Neutrophil (primary cell): Measurements from ENCODE around the gene STX8.

Source experiments
- H3K27ac ChIP-seq: fragments of 200-600 bp; sonication (generic); 2 replicates; pipeline ENCODE4 v1.5.1; 2016; ENCODE audit warnings: mild to moderate bottlenecking, moderate library complexity
- H3K27me3 ChIP-seq: fragments of 200-600 bp; sonication (generic); 2 replicates; pipeline ENCODE4 v1.6.0; 2016; ENCODE audit warnings: mild to moderate bottlenecking
- H3K36me3 ChIP-seq: fragments of 200-600 bp; sonication (generic); 2 replicates; pipeline ENCODE4 v1.5.1; 2017
- H3K4me1 ChIP-seq, 2 experiments: fragments of 200-600 bp in 1 of 2; sonication (generic) in 1 of 2; 1 replicate in 1 of 2; 2 replicates in 1 of 2; pipeline versions ENCODE4 v1.5.1 to v1.6.1; 2013 to 2016; ENCODE audit warnings: low read depth in 1 of 2, low read length in 1 of 2, mild to moderate bottlenecking in 1 of 2, moderate library complexity in 1 of 2; ENCODE audit not compliant: control insufficient read depth in 1 of 2, insufficient read depth in 1 of 2
- H3K4me3 ChIP-seq, 2 experiments: fragments of 200-600 bp in 1 of 2; sonication (generic) in 1 of 2; 1 replicate in 1 of 2; 2 replicates in 1 of 2; pipeline ENCODE4 v1.5.1; 2013 to 2016; ENCODE audit warnings: low read depth in 1 of 2, low read length in 1 of 2, mild to moderate bottlenecking in 1 of 2, moderate library complexity in 1 of 2
- H3K9me3 ChIP-seq: fragments of 200-600 bp; sonication (generic); 2 replicates; pipeline ENCODE4 v1.5.1; 2016
- CTCF ChIP-seq: fragments of 200-600 bp; sonication (generic); IDR thresholded peaks from 2 replicates; pipeline ENCODE4 v1.5.1; 2016; ENCODE audit warnings: antibody characterized with exemption

STX8 gene

DNA sequence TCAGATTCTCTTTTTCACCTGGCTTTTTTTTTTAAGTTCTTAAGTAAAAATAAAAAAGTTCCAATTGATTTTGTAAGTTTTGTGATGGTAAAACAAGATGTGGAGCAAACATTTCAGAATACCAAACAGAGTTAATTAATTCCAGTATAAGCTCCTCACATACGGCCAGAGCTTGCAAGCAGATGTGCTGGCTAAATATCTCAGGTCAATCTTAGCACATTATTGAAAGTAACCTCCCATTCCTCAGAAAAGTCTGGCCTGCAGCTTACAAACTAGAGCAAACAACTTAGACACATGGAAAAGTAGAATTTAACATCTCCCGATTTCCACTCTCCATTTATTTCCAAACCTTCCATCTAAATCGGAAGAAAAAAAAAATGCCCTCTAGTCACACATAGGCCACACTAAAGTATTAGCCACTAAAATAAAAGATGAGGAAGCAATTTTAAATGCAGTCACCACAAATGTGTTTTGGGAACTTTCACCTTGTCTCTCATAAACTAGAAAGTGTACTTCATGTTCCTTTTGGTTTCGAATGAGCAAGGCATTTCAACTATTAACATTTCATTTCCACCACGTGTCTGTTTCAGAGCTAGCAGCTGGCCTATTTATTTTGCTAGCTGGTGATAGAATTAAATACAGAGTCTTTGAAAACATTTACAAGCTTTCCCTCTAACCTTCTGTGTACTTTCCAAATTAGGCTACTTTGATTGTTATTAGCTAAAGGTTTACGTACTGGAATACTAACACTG lies 143.3 kb downstream of the STX8 start:
- no peaks in the 10 kb centered on the region for H3K4me1 ChIP-seq
- H3K27ac ChIP-seq, result no peak overlapping the region
- H3K4me3 ChIP-seq, result no peak overlapping the region
- no peaks in the 10 kb centered on the region for H3K9me3 ChIP-seq
- TF ChIP-seq CTCF, result no peak
- H3K36me3 ChIP-seq, result peaks cover 5% of the 10 kb centered on the region
- H3K27me3 ChIP-seq, result no peaks in the 10 kb centered on the region

DNA sequence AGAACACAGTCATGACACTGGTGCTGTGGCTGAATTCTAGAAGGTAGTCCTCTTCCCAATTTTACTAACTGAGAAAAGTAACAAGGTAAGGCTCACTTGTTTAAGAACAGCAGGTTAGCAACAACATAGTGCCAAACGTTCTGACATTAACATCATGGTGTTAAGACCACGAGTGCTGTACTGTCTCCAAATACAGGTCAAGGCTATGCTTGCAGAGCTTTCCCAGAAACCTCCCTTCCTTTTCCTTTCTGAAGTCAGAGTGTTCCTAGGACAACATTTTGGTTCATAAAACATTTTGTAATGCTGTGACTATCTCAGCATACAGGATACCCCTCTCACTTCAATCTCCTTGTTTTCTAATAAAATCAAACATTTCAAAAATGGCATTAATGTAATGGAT lies 144.0 kb downstream of the STX8 start:
- Histone ChIP-seq H3K27me3 (no peaks in the 10 kb centered on the region), H3K4me3 (no peak overlapping the region), H3K4me1 (no peaks in the 10 kb centered on the region), H3K27ac (no peak overlapping the region), H3K9me3 (no peaks in the 10 kb centered on the region), H3K36me3 (peaks cover 5% of the 10 kb centered on the region)
- TF ChIP-seq CTCF, result no peak

GRCh38 chr17:9427465-9428315 lies 147.9 kb downstream of the STX8 start:
- TF ChIP-seq CTCF, result no peak
- Histone ChIP-seq H3K27ac (no peak overlapping the region), H3K36me3 (no peaks in the 10 kb centered on the region), H3K9me3 (no peaks in the 10 kb centered on the region), H3K27me3 (no peaks in the 10 kb centered on the region), H3K4me1 (no peaks in the 10 kb centered on the region), H3K4me3 (no peak overlapping the region)

- no peak overlapping the region for H3K27ac ChIP-seq
- H3K27me3 ChIP-seq, result no peaks in the 10 kb centered on the region
- no peak for TF ChIP-seq CTCF
- H3K4me3 ChIP-seq, result no peak overlapping the region
- H3K9me3 ChIP-seq, result no peaks in the 10 kb centered on the region
- H3K36me3 ChIP-seq, result peaks cover 4% of the 10 kb centered on the region
- no peaks in the 10 kb centered on the region for H3K4me1 ChIP-seq
These were observed 151.5 kb downstream of the STX8 start for GRCh38 chr17:9424071-9424640.

- H3K27ac ChIP-seq, result no peak overlapping the region
- peaks cover 4% of the 10 kb centered on the region for H3K36me3 ChIP-seq
- no peaks in the 10 kb centered on the region for H3K4me1 ChIP-seq
- no peak overlapping the region for H3K4me3 ChIP-seq
- TF ChIP-seq CTCF, result no peak
- H3K27me3 ChIP-seq, result no peaks in the 10 kb centered on the region
- no peaks in the 10 kb centered on the region for H3K9me3 ChIP-seq
These were observed 154.1 kb downstream of the STX8 start for GRCh38 chr17:9421525-9421924.
